LoVo (cell line): ENCODE results near the gene DDX39B.
"Not testable (repeated sequence)": the region's sequence is repeated elsewhere in the genome, so short reads cannot be mapped to it uniquely, and the experiment has no call there.

Experiments used
- DNase-seq: peaks from one replicate; pipeline ENCODE4 v3.0.0-alpha.2; 2016; ENCODE audit warnings: low spot score

The DDX39B gene

GRCh38 chr6:31528821-31529328 lies 12.9 kb downstream of the DDX39B start, which contains the start of gene MCCD1:
TSS of gene MCCD1 (plus strand) at chr6:31528962. CDS start at chr6:31529015, 53 bp downstream.
- no peak for DNase-seq

GRCh38 chr6:31528307-31528777 lies 13.5 kb downstream of the DDX39B start:
- DNase-seq: no peak

DNA sequence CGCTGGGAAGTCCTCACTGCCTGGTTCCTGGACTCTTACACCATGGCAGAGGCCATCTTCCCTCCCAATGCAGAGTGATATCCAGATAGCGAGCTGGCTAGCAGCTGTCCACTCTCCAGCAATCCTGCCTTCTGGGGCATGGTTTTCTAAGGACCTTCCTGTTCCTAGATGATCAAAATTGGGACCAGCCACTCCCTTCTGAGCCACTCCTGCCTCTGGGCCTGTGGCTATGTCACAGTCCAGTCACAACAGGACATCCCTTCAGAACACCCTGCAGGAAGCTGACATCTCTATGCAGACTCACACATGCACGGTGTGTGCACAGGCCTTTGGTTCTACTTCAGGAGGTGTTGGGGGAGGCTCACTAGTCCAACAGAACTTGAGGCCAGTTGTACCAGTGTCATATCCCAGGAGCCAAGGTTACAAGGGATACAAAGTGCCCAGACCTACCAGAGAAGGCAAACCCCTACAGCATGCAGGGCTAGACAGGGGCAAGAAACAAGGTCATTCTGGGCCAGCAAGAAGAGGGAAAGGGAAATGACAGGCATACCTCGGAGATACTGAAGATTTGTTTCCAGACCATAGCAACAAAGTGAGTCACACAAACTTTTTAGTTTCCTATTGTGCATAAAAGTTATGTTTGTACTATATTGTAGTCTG lies 15.7 kb downstream of the DDX39B start:
- DNase-seq: no peak

GRCh38 chr6:31525553-31525931 lies 16.3 kb downstream of the DDX39B start:
- no peak for DNase-seq

DNA sequence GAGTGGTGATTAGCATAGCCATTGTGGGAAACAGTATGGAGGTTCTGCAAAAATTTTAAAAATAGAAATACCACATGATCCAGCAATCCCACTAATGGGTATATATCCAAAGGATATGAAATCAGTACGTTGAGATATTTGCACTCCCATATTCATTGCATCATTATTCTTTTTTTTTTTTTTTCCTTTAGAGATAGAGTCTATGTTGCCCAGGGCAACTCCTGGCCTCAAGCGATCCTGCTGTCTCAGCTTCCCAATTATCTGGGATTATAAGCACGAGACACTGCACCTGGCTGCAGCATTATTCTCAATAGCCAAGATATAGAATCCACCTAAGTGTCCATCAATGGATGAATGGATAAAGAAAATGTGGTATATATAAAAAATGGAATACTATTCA lies 20.0 kb downstream of the DDX39B start:
- DNase-seq: no peak

DNA sequence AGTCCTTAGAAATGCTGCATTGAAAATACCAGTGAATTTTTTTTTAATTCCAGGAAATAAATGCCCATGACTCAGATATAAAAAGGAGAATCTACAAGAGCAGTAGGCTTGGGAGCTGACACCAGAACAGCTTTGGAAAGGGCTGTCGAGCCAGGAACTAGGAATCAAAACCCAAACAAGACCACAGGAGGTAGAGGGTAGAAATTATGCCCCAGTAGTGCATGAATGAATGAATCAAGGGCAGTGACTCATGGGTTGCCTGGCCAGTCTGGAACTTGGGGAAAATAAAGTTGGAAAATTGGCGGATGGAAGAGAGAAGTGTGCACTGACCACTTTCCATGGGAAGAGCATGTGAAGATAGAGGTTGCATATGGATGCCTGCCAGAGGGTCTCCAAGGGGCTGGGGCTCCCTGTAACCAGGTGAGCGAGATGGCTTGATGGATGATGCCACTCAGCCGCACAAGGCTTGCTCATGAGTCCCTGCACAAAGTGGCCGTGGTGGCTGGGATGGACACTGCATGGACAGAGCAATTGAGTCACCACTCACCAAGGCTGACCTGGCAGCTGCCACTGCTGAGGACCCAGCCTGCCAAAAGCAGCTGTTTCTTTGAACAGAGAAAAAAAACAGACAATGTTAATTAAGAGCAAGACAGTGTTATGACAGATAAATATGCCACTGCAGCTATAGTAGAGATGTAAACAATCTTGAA lies 28.2 kb downstream of the DDX39B start:
- no peak for DNase-seq

DNA sequence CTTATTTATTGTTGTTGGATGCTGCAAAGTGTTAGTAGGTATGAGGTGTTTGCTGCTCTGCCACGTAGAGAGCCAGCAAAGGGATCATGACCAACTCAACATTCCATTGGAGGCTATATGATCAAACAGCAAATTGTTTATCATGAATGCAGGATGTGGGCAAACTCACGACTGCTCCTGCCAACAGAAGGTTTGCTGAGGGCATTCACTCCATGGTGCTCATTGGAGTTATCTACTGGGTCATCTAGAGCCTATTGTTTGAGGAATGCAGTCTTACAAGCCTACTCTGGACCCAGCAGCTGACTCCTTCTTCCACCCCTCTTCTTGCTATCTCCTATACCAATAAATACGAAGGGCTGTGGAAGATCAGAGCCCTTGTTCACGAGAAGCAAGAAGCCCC lies 31.8 kb downstream of the DDX39B start:
- no peak for DNase-seq

DNA sequence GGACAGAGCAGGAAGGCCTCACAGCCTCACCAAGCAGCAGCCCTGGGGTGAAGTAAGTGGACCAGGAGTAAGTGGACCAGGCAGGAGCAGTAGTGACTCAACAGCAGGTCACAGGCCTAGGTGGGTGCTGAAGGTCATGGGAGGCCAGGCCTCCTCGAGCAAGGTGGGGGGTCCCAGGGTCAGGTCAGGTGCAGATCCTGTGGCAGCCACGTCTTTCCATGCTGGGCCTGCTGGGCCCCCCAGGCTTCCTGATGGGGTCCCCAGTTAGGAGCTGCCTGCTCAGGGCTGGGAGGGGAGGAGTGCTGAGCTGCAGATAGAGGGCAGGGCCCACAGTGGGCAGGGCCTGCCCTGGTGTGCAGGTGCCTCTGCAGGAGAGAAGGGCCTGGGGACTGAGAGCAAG lies 32.8 kb downstream of the DDX39B start:
- not testable (repeated sequence) for DNase-seq

DNA sequence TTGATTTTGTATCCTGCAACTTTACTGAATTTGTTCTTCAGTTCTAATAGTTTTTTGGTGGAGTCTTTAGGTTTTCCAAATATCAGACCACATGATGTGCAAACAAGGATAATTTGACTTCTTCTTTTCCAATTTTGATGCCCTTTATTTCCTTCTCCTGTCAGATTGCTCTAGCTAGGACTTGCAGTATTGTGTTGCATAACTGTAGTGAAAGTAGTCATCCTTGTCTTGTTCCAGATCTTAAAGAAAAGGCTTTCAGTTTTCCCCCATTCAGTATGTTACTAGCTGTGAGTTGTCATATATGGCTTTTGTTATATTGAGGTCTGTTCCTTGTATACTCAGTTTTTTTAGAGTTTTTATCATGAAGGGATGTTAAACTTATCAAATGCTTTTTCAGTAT lies 39.2 kb downstream of the DDX39B start:
- DNase-seq: no peak

DNA sequence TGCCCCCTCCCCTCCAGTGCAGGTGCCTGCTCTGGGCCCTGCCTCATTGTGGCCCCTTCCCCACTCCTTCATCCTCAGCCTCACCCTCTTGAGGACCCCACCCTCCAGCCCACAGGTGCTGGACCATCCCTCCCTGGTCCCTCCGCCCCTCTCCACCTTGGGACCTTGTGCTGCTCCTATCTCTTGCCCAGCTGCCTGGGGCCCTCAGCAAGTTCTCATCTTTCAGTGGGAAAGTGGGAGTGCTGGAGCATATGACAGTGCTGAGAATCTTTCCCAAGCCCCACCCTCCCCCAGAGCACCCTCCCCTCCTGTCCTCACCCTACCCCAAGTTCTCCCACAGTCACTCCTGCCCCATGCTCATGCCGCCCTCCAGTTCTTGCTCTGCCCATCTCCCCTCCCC lies 42.2 kb downstream of the DDX39B start:
- DNase-seq: not testable (repeated sequence)

DNA sequence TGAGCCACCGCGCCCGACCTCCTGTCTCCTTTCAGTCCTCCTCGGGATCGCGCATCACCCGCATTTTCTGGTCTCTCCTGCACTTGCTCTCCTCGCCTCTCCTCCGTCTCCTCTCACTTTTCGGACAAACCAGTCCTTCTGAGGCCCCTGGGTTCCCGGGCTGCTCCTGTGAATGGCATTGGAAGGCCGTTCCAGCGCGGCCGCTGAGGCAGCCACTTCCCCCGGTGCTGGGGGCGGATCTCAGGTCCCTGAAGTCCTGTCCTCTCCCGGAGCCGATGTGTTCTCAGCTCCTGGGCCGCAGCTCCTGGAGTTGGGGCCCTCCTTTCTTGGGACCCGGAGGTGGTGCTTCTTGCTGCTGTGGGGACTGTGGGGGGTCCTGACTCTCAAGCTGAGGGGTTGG lies 43.1 kb downstream of the DDX39B start:
- DNase-seq: no peak

DNA sequence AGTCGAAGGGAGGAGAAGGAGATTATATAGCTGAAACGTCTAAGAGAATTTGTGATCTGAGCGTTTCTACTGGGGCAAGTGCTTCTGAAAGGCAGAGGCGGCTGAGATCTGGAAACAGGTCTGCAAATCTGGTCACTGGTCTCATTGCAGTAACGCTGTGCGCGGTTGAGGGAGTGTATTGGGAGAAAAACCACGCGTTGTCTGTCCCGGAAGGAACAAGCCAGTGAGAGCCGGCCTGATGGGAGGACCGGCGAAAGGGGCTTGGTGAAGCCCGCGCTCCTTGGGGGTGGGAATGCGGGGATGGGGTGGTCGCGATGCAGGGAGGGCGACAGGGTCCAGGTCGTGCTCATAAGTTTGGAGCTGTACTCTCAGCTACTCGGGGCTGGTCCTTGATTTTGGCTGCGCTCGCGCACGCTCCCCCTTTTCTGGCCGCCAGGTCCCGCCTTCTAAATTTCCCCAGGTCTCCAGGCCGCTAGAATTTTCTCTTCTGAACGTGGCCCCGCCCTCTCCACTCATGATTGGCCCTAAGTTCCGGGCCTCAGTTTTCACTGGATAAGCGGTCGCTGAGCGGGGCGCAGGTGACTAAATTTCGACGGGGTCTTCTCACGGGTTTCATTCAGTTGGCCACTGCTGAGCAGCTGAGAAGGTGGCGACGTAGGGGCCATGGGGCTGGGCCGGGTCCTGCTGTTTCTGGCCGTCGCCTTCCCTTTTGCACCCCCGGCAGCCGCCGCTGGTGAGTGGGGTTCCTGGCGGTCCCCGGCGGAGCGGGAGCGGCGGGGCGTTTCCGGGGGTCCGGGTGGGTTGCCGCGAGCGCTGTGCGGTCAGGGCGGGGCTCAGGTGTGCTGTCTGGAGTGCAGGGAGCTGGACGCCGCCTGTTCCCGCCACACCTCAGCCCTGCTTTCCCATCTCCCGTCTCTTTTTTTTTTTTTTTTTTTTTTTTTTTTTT lies 44.0 kb downstream of the DDX39B start, which contains the start of gene MICB:
TSS of gene MICB (plus strand) at position 615 of the 946 bp plus-strand sequence. CDS start at position 664, 49 bp downstream.
- DNase-seq: peak; percentile 88

DNA sequence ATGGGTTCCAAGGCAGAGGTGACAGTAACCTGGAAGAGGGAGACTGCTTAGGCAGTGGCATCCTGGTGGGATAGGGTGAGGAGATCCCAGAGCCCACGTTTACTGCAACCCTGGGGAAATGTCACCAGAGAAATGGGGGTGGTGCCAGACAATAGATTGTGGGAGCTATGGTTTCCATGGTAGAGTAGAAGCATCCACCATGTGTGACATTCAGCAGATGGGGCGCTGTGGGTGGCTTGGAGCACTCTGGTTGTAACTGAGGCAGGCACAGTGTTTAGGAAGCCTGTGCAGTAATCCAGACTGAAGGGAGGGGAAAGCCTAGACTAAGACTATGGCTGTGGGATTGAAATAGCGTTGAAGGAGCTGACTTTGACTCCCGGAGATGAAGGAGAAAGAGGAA lies 45.0 kb downstream of the DDX39B start:
- not testable (repeated sequence) for DNase-seq

DNA sequence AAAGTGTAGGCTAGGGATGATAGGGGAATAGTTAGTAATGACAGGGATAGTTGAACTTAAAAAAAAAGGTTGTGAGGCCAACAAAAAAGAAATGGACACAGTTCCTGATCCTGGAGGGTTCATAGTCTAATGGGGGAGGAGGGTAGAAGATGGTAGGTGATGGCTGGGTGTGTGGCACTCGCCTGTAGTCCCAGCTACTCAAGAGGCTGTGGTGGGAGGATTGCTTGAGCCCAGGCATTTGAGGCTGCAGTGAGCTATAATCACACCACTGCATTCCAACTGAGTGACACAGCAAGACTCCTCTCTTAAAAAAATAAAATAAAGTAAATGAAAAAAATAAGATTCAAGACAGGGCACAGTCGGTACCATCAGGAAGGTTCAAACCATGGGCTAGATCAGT lies 46.2 kb downstream of the DDX39B start:
- no peak for DNase-seq

DNA sequence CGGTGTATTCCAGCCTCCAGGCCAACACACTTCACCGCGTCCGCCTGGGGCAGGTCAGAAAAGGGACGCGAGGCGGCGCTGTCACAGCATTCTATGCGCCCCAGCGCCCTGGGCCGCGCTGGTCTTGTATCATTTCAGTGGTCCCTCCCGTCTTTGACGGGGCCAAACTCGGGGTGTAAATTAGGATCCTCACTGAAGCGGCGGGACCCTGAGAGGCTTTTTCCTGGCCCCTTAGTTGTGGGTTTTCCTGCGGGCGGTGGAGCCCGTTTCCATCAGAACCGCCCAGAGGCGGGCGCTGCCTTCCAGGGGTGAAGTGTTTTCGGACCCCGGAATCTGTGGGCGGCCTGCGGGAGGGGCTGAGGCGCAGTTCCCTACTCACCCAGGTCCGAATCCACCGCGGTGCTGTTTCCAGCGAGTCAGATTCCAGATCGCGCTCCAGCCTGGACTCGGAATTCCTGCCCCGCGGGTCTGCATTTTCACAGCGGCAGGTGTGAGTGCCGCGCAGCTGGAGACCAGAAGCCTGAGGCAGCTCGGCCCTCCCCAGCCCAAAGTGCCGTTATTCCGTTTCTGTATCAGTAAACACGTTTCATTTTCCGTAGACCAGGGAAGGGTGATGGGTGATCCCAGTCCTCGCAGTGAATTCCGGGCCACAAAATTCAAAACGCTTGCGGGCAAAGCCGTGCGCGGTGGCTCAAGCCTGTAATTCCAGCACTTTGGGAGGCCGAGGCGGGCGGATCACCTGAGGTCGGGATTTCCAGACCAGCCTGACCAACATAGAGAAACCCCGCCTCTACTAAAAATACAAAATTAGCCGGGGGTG lies 47.7 kb downstream of the DDX39B start:
- peak; percentile 85 for DNase-seq

GRCh38 chr6:31493550-31493874 lies 48.3 kb downstream of the DDX39B start:
- DNase-seq: not testable (repeated sequence)

DNA sequence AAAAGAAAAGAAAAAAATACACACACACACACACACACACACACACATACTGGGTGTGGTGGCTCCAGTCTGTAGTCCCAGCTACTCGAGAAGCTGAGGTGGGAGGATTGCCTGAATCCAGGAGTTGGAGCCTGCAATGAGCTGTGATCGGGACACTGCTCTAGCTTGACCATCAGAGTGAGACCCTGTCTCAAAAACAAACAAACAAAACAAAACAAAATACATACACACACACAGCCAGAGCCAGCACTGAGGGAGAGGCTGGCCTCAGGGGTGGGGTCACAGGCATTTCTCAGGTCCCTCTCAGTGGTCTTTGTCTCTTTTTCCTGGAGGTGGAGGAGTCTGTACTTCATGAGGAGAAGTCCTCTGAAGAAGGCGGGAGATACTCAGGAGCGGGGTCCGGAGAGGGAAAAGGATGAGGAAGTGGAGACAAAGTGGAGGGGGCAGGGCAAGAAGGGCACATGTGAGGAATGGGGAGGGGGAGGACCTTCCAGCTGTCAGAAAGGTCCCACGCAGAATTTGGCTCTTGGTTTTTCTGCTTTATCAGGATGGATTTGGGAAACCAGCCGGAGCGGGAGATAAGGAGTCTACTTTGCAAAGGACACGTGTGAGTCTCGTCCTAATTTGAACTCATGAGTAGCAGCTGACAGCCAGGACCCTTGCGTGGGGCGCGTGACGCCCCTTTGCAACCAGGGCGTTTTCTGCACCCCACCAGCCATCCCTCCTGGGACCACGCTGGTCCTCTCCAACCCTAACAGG lies 51.5 kb downstream of the DDX39B start:
- DNase-seq: no peak

- DNase-seq: no peak
Observed at GRCh38 chr6:31489086-31489485, 52.7 kb downstream of the DDX39B start.

DNA sequence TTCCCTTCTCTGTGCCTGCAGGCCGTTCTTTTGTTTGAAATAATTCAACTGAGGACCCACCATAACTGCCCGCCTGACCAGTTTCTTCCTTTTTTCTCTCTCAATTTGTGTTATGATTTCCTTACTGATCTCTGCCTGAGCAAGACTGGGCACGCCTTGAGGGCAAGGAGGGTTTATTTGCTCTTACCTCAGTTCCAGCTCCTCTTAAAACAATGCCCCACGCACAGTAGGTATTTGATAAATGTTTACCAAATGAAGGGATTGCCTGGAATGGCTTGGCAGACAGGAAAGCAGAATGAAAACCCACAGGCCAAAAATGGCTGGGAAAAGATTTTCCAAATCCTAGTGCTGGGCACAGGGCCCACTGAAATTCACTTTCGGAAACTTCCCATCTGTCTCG lies 54.1 kb downstream of the DDX39B start:
- not testable (repeated sequence) for DNase-seq

- not testable (repeated sequence) for DNase-seq
Observed at GRCh38 chr6:31486065-31486837, 55.6 kb downstream of the DDX39B start.
